ENCODE results near the gene SHISAL1.

SHISAL1 gene

GRCh38 chr22:44299124-44299523, 13.6 kb downstream of the SHISAL1 start:
- no peak for TF ChIP-seq CTCF (IDR thresholded peaks at IDR 0.05; ENCODE audit: insufficient read depth, missing control alignments)
- no peak for FAIRE-seq
- DNase-seq (ENCODE audit: insufficient read length, low spot score): no peak

DNA sequence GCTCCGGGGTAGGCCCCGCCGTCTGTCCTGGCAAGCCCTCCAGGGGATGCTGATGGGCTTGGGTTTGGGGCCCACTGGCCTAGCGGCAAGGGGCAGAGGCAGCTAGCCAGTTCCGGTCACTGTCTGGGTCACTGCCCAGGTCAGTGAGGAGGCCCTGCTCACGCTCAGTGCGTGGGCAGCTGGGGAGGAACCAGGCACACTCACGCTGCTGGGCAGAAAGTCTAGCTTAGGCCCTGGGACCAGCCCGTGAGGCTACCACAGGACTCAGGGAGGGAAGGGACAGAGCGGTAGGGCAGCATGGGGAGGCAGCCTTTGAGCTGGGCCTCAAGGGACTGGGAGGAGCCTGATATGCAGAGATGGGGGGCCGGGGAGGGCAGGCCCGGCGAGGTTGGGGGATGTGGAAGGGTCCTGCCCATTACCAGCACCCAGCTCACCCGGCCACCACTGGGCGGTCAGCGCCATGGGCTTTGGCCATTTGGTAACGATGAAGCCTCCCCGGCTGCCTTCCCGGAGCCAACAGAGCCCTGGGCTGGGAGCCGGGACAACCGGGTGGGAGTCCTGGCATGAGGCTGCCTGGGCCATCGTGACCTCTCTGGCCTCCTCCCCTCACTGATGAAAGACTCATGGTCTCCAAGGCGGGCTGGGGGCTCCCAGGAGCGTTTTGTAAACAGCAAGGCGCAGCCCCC, 14.2 kb downstream of the SHISAL1 start:
- no peak for FAIRE-seq
- DNase-seq (ENCODE audit: insufficient read length, low spot score): no peak
- TF ChIP-seq CTCF (IDR thresholded peaks at IDR 0.05; ENCODE audit: insufficient read depth, missing control alignments): no peak

GRCh38 chr22:44297470-44298061, 15.2 kb downstream of the SHISAL1 start:
- FAIRE-seq: no peak
- no peak for TF ChIP-seq CTCF (IDR thresholded peaks at IDR 0.05; ENCODE audit: insufficient read depth, missing control alignments)
- DNase-seq (ENCODE audit: insufficient read length, low spot score): no peak

DNA sequence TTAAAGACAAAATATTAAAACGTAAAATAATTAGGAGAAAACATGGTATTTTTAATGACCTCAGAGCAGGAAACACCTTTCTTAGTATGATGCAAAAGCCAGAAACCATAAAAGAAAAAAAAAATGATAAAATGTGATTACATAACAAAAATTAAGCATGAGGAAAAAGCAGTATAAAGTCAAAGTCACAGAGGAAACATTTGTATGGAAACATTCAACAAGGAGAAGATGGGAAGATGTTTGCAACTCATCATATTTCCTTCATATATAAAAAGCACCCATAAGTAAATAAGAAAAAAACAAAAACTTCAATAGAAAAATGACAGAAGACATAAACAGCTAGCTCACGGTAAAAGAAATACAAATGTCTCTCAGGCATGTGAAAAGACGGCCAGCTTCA, 17.3 kb downstream of the SHISAL1 start:
- DNase-seq (ENCODE audit: insufficient read length, low spot score) (no peak), FAIRE-seq (no peak)
- no peak for TF ChIP-seq CTCF (IDR thresholded peaks at IDR 0.05; ENCODE audit: insufficient read depth, missing control alignments)

GRCh38 chr22:44293876-44294275, 18.9 kb downstream of the SHISAL1 start:
- DNase-seq (ENCODE audit: insufficient read length, low spot score) (no peak), FAIRE-seq (no peak)
- TF ChIP-seq CTCF (IDR thresholded peaks at IDR 0.05; ENCODE audit: insufficient read depth, missing control alignments): no peak

DNA sequence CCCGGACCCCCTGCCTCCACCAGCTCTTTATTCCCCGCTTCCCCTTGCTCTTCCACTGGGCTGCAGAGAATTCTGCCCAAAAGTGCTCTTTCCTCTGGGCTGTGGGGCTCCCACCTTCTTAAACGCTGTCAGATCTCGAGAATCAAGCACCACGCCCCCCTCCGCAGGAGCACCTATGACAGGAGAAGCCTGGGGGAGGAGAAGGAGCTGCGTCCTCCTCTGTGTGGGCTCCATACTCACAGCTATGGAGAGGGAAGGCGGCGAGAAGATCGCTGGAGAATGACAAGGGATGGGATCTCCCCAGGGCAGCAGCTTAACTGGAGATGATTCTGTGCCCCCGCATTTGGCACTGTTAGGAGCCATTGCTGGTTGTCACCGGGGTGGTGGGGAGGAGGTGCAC, 19.7 kb downstream of the SHISAL1 start:
- no peak for DNase-seq (ENCODE audit: insufficient read length, low spot score)

More for the DNA sequence above, 19.7 kb downstream of the SHISAL1 start:
- no peak for TF ChIP-seq CTCF (IDR thresholded peaks at IDR 0.05; ENCODE audit: insufficient read depth, missing control alignments)
- no peak for FAIRE-seq
